NCI-H748 (cell line): Measurements from ENCODE around the gene NSL1.
"Not testable (repeated sequence)": the region's sequence is repeated elsewhere in the genome, so short reads cannot be mapped to it uniquely, and the experiment has no call there.

Source experiments
- DNase-seq: peaks from one replicate; lab custom pipeline; 2025; ENCODE audit not compliant: unreplicated experiment; lab: John Stamatoyannopoulos, UW

The NSL1 gene

DNA sequence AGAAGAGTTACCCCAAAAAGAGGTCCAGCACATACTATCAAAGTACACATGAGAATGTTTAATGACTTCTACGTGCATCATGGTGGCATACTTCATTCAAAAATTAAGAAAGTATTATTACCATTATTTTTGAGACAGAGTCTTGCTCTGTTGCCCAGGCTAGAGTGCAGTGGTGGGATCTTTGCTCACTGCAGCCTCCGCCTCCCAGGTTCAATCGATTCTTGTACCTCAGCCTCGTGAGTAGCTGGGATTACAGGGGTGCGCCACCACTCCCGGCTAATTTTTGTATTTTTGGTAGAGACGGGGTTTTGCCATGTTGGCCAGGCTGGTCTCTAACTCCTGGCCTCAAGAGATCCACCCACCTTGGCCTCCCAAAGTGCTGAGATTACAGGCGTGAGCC lies 79.6 kb downstream of the NSL1 start:
- not testable (repeated sequence) for DNase-seq

DNA sequence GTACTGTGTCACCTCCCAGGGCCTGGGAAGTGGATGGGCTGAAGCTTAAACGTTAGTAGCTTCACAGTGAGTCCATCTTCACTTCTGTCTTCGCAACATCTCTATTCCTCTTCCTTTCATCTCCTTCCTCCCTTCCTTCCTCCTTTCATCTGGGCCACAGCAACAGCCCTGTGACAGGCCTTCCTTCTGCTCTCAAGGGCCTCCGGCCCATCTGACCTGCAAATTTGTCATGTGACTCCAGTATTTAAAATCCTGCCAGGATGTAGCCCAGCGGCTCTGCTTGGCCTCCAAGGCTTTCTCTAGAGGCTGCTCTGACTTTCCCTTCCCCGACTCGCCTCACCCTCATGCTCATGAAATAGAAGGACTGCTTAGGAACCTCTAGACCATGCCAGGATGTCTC lies 81.0 kb downstream of the NSL1 start:
- no peak for DNase-seq

DNA sequence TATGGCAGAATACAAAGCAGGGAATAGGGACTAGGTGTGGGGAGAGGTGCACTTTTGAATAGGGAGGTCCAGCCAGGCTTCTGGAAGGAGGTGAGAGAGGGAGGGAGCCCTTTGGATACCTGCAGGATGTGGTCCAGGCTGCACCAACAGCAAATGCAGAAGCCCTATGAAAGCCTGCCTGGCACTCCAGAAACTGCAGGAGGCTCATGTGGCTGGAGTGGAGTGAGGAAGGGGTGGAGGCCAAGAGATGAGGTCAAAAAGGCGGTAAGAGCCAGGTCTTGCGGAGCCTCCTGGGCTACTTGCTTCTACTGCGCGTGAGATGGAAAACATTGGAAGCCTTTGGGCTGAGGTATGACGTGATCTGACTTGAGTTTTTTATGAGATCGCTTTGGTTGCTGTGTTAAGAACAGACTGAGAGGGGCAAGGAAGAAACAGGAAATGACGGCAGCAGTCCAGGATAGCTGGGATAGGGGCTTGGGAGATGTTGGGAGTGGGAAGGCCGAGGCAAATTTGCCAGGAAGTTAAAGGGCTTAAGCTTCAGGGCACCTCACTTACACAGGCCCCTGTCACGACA lies 87.5 kb downstream of the NSL1 start:
- DNase-seq, result no peak

- DNase-seq, result no peak
Measured at GRCh38 chr1:212702672-212703071, 88.9 kb downstream of the NSL1 start.

DNA sequence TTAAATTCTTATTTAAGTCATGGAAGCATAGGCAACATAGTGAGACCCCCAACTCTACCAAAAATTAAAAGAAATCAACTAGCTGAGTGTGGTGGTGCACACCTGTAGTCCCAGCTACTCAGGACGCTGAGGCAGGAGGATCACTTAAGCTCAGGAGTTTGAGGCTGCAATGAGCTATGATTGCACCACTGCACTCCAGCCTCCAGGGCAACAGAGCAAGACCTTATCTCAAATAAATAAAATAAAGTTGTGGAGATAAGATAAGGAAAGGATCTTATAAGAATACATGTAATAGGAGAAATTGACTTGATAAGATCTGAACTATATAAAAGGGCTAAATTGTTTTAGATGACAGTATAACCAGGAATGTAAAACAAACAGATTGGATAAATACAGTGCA lies 89.7 kb downstream of the NSL1 start:
- DNase-seq, result no peak

DNA sequence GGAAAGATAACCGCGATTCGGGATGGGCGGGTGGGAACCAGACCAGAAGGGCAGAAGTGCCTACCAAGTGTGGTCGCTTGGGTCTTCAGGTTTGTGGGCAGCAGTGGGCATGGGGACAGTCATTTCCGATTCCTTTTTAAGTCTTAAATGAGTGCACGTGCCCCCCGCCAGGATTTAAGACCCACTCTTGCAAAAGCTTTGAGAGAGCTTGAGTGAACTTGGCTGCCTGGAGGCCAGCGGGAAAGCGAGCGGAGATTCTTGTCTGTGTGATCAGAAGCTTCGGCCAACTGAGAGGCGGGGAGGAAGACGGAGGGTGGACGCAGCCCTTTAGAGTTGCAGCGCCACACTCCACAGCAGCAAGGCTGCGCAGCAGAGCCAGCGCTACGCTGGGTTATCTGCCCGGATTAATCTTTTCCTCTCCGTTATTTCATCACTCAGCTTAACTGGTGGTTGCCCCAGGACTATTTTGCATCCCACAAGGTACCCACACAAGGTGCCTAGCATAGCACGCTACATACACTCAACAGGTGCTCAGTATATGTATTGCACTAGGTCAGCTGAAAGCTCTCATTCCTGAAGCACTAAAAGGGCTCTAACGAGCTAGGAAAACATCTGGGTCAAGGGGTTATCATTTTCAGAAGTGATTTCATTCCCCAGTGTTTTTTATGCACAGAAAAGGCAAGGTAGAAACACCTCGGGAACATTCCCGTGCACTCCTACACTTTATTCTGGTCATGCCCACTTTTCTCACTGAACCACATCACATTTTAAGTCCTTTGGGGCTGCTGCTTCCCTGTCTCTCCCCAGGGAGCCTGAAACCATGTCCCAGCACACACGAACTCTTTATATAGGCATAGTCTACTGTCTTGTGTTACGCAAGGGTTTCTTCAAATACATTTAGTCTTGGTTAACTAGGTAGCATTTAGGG lies 90.4 kb downstream of the NSL1 start:
- DNase-seq, result peak; percentile 68

DNA sequence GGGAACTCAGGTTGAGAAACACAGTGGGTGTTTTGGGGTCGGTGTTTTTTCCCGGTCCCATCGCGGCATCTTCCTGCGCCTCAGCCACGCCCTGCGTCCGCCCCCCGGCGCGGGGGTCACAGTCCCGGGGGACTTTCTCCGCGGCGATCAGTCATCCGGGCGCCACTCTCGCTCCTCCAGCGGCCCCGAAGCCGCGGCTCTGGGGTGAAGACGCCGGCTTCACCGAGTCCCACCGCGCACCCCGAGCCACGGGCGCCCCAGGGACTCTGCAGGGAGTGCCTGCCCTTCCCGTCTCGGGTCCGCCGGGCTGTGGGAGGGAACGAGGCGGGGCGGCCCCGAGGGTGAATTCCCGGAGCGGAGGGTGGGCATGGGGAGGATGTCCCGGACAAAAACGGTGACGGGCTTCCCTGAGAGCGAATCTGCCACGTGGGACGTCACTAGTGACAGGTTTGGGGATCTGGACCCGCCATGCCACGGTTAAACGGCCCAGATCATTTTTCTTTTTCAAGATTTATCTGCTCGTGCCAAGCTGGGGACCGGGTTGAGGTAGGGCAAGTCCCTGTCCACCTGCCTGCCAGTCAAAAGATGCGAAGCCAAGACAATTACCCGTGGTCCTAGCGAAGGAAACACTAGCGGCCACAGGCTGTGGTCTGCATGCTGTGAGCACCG lies 91.2 kb downstream of the NSL1 start:
- peak; percentile 55 for DNase-seq

GRCh38 chr1:212699625-212700222 lies 91.9 kb downstream of the NSL1 start, which contains the start of gene BATF3:
Gene BATF3, minus strand, starts transcription at chr1:212699840. Its CDS starts 78 bp downstream, at chr1:212699762.
- peak; percentile 56 for DNase-seq

DNA sequence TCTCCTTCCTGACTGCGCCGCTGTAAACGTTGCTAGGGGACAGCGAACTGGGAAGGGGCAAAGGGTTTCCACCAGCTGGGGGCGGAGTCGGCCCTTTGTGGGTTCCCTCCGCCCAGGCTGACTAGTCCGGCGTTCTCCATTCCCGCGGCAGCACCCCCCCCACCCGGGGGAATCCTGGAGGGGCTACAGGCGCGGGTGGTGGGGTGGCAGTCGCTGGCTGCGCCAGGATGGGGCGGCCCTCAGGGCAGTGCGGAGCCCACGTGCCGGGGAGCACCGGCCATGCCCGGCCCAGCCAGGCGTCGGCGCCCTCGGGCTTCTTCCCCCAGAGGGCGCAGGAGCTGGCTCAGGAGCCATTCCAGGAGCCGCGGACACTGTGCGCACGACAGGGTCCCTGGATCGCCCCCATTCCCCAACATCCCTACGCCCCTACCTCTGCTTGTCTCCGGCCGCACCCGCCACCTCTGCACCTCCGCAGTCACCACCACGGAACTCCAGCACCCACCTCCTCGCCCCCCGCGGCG lies 92.4 kb downstream of the NSL1 start:
- DNase-seq, result peak; percentile 71

DNA sequence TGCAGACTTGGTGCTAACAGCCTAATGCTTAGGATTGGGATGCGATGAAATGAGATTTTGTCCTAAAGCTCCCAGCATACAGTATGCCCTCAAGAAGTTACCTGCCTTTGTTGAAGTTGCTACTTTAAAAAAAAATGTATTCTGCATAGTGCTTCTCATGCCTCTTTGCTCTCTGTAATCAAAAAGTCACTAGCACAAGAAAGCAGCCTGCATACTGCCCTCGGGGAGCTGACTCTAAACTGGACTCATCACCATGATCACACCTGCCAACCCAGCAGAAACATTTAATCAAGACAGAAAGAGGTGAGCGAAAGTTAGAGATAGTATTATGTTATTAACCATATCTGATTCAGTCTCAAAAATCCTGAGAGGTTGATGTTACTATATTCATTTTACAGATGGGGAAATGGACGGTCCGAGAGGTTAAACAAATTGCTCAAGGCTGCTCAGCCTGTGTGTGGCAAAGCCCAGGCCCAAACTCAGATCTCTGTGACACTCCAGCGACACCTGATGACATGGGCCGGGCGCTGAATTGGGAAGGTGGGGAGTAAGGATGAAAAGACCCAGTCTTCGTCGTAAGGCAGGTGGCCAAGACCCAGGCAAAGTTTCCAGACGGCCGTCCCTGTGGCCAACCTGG lies 93.0 kb downstream of the NSL1 start:
- no peak for DNase-seq

- no peak for DNase-seq
Measured at GRCh38 chr1:212696721-212697331, 94.8 kb downstream of the NSL1 start.

- DNase-seq, result no peak
Measured at GRCh38 chr1:212692774-212693644, 98.6 kb downstream of the NSL1 start.

DNA sequence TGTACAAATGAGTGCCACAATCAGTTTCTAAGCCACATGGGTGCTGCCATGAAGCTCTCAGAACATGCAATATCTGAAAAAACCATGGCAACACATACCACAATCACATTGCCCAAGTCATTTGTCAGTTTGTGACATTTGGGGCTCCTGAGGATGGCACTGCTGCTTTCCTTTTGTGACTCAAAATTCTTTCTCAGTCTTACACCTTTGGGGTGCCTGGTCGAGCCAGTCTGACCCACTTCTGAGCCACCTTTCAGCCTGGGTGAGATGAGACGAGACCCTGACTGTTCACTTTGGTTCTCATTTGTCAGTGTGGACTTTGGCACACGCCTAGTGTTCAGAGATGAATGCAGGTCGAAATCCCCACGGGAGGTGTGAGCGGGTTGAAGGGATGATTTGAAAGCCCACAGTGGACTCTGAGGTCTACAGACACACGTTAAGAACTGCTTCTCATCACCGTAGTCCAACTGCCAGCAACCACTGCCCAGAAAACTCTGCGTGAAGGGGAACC lies 100.0 kb downstream of the NSL1 start:
- DNase-seq, result no peak

DNA sequence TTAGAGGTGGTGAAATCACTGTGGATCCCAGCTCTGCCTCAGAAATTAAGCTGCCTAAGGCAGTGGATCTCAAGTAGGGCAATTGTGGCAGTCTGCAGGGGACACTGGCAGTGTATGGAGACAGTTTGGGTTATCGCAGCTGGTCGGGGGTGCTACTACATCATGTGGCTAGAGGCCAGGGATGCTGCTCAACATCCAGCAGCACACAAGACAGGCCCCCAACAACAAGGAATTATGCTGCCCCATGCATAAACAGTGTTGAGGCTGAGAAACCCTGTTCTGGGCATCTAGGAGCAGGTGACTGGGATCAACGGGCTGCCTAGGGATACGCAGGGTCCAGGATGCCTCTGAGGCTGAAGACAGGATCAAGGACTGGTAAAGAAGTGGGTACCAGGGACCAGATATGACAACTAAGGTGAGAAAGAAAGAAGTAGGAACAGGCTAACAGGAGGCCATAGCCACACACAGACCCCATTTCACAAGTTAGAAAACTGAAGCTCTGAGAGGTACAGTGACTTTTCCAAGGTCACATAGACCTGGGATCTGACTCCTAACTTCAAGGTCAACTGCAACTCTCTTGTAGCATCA lies 100.7 kb downstream of the NSL1 start:
- no peak for DNase-seq

DNA sequence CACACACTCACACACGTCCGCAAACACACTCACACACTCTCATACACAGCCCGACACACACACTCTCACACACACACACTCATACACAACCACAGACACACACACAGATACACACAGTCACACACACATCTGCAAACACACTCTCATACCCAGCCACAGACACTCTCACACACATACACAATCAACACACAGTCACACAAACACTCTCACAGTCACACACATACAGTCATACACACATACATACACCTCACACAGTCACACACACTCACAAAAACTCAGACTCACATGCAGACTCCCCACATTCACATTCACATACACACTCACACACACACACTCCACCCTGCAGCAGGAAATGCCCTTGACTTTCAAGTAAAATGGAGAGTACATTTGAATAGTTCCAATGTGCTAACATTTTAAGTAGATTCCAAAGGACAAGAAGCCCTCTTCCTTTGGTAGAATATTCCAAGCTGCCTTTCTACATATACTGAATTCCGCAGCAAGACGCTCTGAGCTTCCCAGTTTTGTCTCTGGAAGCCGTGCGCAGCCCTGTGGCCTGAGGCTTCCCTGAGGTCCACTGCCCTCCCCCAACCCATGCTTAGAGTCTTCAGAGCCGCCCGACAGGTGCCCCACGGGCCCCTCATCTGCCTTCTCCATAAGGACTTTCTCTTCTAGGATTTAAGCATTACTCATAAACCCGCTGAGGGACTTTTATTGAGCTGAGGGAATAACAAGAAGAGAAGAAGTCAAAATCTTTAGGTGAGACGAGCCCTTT lies 101.6 kb downstream of the NSL1 start:
- DNase-seq, result no peak

GRCh38 chr1:212689196-212689725 lies 102.3 kb downstream of the NSL1 start:
- DNase-seq, result no peak

DNA sequence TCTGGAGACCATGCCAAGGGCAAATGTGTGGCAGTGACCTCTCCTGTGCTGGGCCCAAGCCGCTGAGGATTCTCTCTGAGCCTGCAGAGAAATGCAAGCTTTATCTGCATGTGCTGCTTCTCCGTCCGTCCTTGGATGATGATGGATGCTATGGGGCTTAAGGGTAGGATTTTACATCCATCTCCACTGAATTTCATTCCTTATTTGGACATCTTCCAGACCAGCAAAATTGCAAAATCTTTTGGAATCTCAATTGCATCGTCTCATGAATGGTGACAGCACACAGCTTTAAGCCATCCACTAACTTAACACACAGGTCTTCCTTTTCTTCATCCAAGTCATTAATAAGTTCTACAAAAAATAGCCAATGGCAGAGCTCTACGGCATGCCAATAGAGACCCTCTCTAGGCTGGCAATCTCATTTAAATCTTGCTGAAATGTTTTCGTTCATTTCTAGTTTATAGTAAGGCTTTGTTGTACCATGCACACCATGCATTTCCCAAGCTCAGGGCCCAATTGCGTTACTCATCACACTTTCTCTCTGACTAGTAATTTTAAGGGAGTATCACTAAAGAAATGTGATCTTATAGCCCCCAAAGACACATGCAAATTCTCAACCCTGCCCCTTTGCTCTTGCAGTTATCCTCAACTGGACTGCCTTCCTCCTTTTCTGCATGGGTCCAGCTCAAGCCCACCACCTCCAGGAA lies 103.1 kb downstream of the NSL1 start:
- no peak for DNase-seq
